HCT116 (cell line): ENCODE data around the gene SLC6A8. TPM values are rescaled to one million over a fixed set of nuclear protein-coding genes. Genes with fewer than 3 reads are reported as not detected.

Experiments used
- ATAC-seq: fragments of 200-7000 bp; cut with Tn5 transposase; 2 replicates; pipeline ENCODE4 v1.9.1; 2020; ENCODE audit warnings: mild to moderate bottlenecking, moderate library complexity
- BruUV-seq: library from RNA; stranded (reverse); fragments of 400-500 nt; replicated peaks from 2 replicates; lab custom pipeline; 2021; lab: Mats Ljungman, UMichigan
- CTCF ChIA-PET: fragments of 300-600 bp; sonication (Branson Sonifier 250); formaldehyde crosslinking; loops from one replicate; lab custom pipeline; 2021; ENCODE audit warnings: antibody characterized with exemption; lab: Charles Lee
- POLR2A ChIA-PET: fragments of 300-600, 350-600 bp; sonication (Branson Sonifier 250); formaldehyde crosslinking; loops from one replicate; lab custom pipeline; 2021; ENCODE audit warnings: antibody characterized with exemption; lab: Charles Lee
- RAD21 ChIA-PET, 2 experiments: fragments of 300-600 bp; sonication (Branson Sonifier 250); formaldehyde crosslinking; loops; one replicate each; lab custom pipeline; 2023; ENCODE audit warnings: low total read pairs in 2 of 2; ENCODE audit not compliant: uncharacterized antibody in 2 of 2, unreplicated experiment in 2 of 2, low non-redundant PET in 1 of 2; lab: Charles Lee
- DNase-seq: peaks from one replicate; pipeline ENCODE4 v3.0.0-alpha.2; 2010; ENCODE audit warnings: low read depth, low spot score
- H2AFZ ChIP-seq: fragments of 200-600 bp; shearing (Covaris generic), sonication (generic); 2 replicates; pipeline ENCODE4 v1.6.1; 2017; ENCODE audit warnings: low read depth, mixed run types, mixed read lengths, antibody characterized with exemption, low read length; ENCODE audit not compliant: poor library complexity, severe bottlenecking
- H3K27ac ChIP-seq: 2 replicates; pipeline ENCODE4 v1.5.1; 2012; ENCODE audit warnings: low read depth, low read length
- H3K27me3 ChIP-seq: fragments of 200-600 bp; sonication (generic); 2 replicates; pipeline ENCODE4 v1.6.1; 2016; ENCODE audit warnings: mixed run types, low read length, mixed read lengths; ENCODE audit not compliant: insufficient read depth
- H3K36me3 ChIP-seq, 2 experiments: fragments of 200-500 bp in 1 of 2; fragments of 200-600 bp in 1 of 2; sonication (Bioruptor generic) in 1 of 2; sonication (generic) in 1 of 2; 2 replicates each; pipeline versions ENCODE4 v1.5.1 to v1.6.1; 2014 to 2016; ENCODE audit warnings: low read length in 2 of 2, inconsistent platforms in 1 of 2, mixed read lengths in 1 of 2, mixed run types in 1 of 2; ENCODE audit not compliant: insufficient read depth in 2 of 2, control insufficient read depth in 1 of 2
- H3K4me1 ChIP-seq, 2 experiments: fragments of 200-600 bp in 1 of 2; sonication (generic) in 1 of 2; 2 replicates each; pipeline versions ENCODE4 v1.5.1 to v1.6.1; 2012 to 2017; ENCODE audit warnings: low read length in 2 of 2, inconsistent platforms in 1 of 2, mild to moderate bottlenecking in 1 of 2, mixed read lengths in 1 of 2, mixed run types in 1 of 2, moderate library complexity in 1 of 2; ENCODE audit not compliant: insufficient read depth in 2 of 2, control insufficient read depth in 1 of 2
- H3K4me2 ChIP-seq: fragments of 200-600 bp; sonication (generic); 2 replicates; pipeline ENCODE4 v1.6.1; 2017; ENCODE audit warnings: mixed run types, low read length, mixed read lengths
- H3K4me3 ChIP-seq, 2 experiments: fragments of 200-600 bp in 1 of 2; sonication (generic) in 1 of 2; replicated peaks in 1 of 2; 2 replicates each; pipeline ENCODE4 v1.5.1; 2011 to 2016; ENCODE audit warnings: low read length in 2 of 2, control low read depth in 1 of 2, low read depth in 1 of 2, mild to moderate bottlenecking in 1 of 2, mixed read lengths in 1 of 2, mixed run types in 1 of 2
- H3K79me2 ChIP-seq: fragments of 200-600 bp; sonication (generic); 2 replicates; pipeline ENCODE4 v1.6.1; 2017; ENCODE audit warnings: mild to moderate bottlenecking, mixed run types, low read length, moderate library complexity, mixed read lengths; ENCODE audit not compliant: insufficient read depth
- H3K9ac ChIP-seq: fragments of 200-600 bp; sonication (generic); 2 replicates; pipeline ENCODE4 v1.6.1; 2016; ENCODE audit warnings: low read length, mixed read lengths
- H3K9me2 ChIP-seq: fragments of 200-600 bp; sonication (generic), shearing (Covaris generic); 2 replicates; pipeline ENCODE4 v1.6.1; 2017; ENCODE audit warnings: mixed run types, mild to moderate bottlenecking, moderate library complexity; ENCODE audit not compliant: insufficient read depth
- H3K9me3 ChIP-seq, 2 experiments: fragments of 200-500 bp in 1 of 2; fragments of 200-600 bp in 1 of 2; sonication (Bioruptor generic) in 1 of 2; sonication (generic) in 1 of 2; 2 replicates each; pipeline ENCODE4 v1.6.1; 2014 to 2017; ENCODE audit warnings: low read length in 2 of 2, mixed read lengths in 2 of 2, inconsistent platforms in 1 of 2, low read depth in 1 of 2, mild to moderate bottlenecking in 1 of 2, mixed run types in 1 of 2, moderate library complexity in 1 of 2; ENCODE audit not compliant: control insufficient read depth in 1 of 2, insufficient read depth in 1 of 2
- H4K20me1 ChIP-seq: fragments of 200-600 bp; sonication (generic), shearing (Covaris generic); 2 replicates; pipeline ENCODE4 v1.6.1; 2017; ENCODE audit warnings: mixed run types, mild to moderate bottlenecking, moderate library complexity; ENCODE audit not compliant: insufficient read depth
- EGR1 ChIP-seq: IDR thresholded peaks from 2 replicates; pipeline ENCODE4 v1.6.1; 2012; ENCODE audit warnings: low read depth
- EZH2 ChIP-seq: fragments of 200-600 bp; sonication (generic); IDR thresholded peaks from 2 replicates; pipeline ENCODE4 v1.6.1; 2017; ENCODE audit warnings: antibody characterized with exemption, mixed run types
- EZH2phosphoT487 ChIP-seq: fragments of 200-600 bp; IDR thresholded peaks from 2 replicates; pipeline ENCODE4 v1.6.1; 2018; ENCODE audit warnings: antibody characterized with exemption, borderline replicate concordance
- FOSL1 ChIP-seq: IDR thresholded peaks from 2 replicates; pipeline ENCODE4 v1.6.1; 2012; ENCODE audit warnings: low read depth
- POLR2A ChIP-seq: IDR thresholded peaks from 2 replicates; pipeline ENCODE4 v1.7.0; 2011; ENCODE audit warnings: borderline replicate concordance; ENCODE audit not compliant: insufficient read depth, insufficient read length; ENCODE audit errors: extremely low read depth
- POLR2AphosphoS5 ChIP-seq: IDR thresholded peaks from 2 replicates; pipeline ENCODE4 v1.6.1; 2011; ENCODE audit warnings: mild to moderate bottlenecking, low read depth, low read length, moderate library complexity
- SIN3A ChIP-seq: IDR thresholded peaks from 2 replicates; pipeline ENCODE4 v1.6.1; 2012; ENCODE audit warnings: low read depth
- SRF ChIP-seq: IDR thresholded peaks from 2 replicates; pipeline ENCODE4 v1.6.1; 2012; ENCODE audit warnings: low read depth
- YY1 ChIP-seq: IDR thresholded peaks from 2 replicates; pipeline ENCODE4 v1.6.1; 2011; ENCODE audit warnings: low read length, low read depth, moderate library complexity, mild to moderate bottlenecking; ENCODE audit not compliant: insufficient replicate concordance; ENCODE audit errors: extremely low read depth
- intact Hi-C: fragments of 100-400 bp; cut with micrococcal nuclease; formaldehyde crosslinking; loops from 2 replicates; pipeline ENCODE4 v1.10.0; 2022
- total RNA-seq: library from RNA; stranded (reverse); gene quantifications from one replicate; pipeline ENCODE4 v1.2.1, GENCODE V29; 2021; ENCODE audit not compliant: unreplicated experiment
- TF ChIP-seq, protein P1 (sequence below), 3 experiments: fragments of 200-600 bp in 1 of 3; sonication (generic) in 1 of 3; IDR thresholded peaks in 2 of 3; conservative IDR thresholded peaks in 1 of 3; 2 replicates each; pipeline ENCODE4 v1.5.1; 2012 to 2017; ENCODE audit warnings: low read depth in 2 of 3, low read length in 2 of 3, antibody characterized with exemption in 1 of 3, borderline replicate concordance in 1 of 3, control low read depth in 1 of 3, mild to moderate bottlenecking in 1 of 3, mixed read lengths in 1 of 3, mixed run types in 1 of 3, moderate library complexity in 1 of 3; ENCODE audit not compliant: insufficient read depth in 1 of 3
- TF ChIP-seq, protein P2 (sequence below): IDR thresholded peaks from 2 replicates; pipeline ENCODE4 v1.6.1; 2012
- TF ChIP-seq, protein P3 (sequence below): IDR thresholded peaks from 2 replicates; pipeline ENCODE4 v1.6.1; 2012; ENCODE audit warnings: low read depth

The SLC6A8 gene
- total RNA-seq, 1 experiment from 2014 or later: 101 TPM

DNA sequence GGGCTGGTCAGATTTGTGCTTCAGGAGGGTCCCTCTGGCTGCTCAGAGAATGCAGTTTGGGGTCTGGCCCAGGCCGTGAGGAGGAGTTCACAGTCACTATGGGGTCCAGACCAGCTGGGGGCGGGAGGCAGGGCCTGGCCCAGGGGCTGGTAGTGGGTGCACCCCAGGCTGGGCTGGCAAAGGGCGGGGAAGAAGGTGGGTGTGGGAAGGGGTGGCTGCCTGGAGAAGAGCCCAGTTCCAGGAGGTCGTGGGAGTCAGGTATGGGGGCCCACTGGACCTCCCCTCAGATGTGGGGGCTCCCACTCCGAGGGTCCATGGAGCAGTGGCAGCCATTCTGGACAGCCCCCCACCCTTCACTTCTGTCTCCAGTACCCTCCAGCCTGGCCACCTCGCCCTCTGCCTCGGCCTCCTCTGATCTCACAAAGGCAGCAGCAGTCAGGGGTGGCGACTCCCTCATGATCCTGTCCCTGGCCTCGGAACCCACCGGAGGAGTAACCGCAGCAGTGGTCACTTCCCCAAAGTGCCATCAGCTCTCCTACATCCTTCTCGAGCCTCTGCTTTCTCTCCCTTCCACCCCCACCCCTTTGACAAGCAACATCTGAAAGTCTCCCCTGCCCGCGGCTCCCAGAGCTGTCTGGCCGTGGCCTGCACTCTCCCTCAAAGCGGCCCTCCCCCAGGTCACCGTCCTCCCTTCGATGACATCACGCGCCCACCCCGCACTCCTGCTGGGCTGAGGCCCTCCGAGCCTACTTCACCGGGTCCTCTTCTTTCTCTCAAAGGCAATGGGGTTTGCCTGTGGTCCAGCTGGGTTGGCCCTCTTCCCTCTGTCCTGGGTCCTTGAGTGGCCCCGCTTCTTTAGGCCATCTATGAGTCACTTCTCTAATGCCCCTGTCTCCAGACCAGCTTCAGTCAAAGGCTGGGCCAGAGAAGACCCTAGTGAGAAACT, 1.7 kb upstream of the SLC6A8 start:
- no peak for DNase-seq
- Histone ChIP-seq H3K4me2 (peak overlapping the region; percentile 65), H2AFZ (no peak overlapping the region)

More for the DNA sequence above, 1.7 kb upstream of the SLC6A8 start:
- no peaks in the 10 kb centered on the region for H3K27me3 ChIP-seq
- no peaks in the 10 kb centered on the region for H3K9me2 ChIP-seq
- BruUV-seq: no TSS peak
- no peaks in the 10 kb centered on the region for H4K20me1 ChIP-seq
- H3K79me2 ChIP-seq: peaks cover 17% of the 10 kb centered on the region
- no peaks in the 10 kb centered on the region for H3K9me3 ChIP-seq
- peaks cover 4 to 24% of the 10 kb centered on the region in 2 experiments; a peak in 3 of 4 replicates for H3K4me1 ChIP-seq
- ATAC-seq: no peak
- H3K36me3 ChIP-seq: no peaks in the 10 kb centered on the region
- no peak overlapping the region for H3K4me3 ChIP-seq
- ChIA-PET POLR2A (no interaction called here), CTCF (interaction anchor here (1.4 kb wide), 2 partner anchors 18 to 22 kb away, joined by 3 to 5 read pairs; no protein-coding TSS in a partner anchor), RAD21 (interaction anchor here in 1 of 2 experiments (0.7 kb wide), 1 partner anchor 793 kb away, joined by 5 read pairs; no protein-coding TSS in a partner anchor)
- H3K9ac ChIP-seq: no peak overlapping the region
- no peak overlapping the region for H3K27ac ChIP-seq
- intact Hi-C loops: no loop called here
- TF ChIP-seq FOSL1 (no peak), EZH2 (no peak), SRF (no peak), EGR1 (no peak), POLR2AphosphoS5 (no peak), POLR2A (no peak), SIN3A (no peak), EZH2phosphoT487 (no peak), YY1 (no peak)
- TF ChIP-seq, protein P1, sequence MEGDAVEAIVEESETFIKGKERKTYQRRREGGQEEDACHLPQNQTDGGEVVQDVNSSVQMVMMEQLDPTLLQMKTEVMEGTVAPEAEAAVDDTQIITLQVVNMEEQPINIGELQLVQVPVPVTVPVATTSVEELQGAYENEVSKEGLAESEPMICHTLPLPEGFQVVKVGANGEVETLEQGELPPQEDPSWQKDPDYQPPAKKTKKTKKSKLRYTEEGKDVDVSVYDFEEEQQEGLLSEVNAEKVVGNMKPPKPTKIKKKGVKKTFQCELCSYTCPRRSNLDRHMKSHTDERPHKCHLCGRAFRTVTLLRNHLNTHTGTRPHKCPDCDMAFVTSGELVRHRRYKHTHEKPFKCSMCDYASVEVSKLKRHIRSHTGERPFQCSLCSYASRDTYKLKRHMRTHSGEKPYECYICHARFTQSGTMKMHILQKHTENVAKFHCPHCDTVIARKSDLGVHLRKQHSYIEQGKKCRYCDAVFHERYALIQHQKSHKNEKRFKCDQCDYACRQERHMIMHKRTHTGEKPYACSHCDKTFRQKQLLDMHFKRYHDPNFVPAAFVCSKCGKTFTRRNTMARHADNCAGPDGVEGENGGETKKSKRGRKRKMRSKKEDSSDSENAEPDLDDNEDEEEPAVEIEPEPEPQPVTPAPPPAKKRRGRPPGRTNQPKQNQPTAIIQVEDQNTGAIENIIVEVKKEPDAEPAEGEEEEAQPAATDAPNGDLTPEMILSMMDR (IDR thresholded peaks at IDR 0.05 in 2 of 3, conservative IDR thresholded peaks at IDR 0.05 in 1 of 3; ENCODE audit: borderline replicate concordance in 1 of 3, insufficient read depth in 1 of 3, low read depth in 2 of 3, low read length in 2 of 3): no peak
- TF ChIP-seq, protein P2, sequence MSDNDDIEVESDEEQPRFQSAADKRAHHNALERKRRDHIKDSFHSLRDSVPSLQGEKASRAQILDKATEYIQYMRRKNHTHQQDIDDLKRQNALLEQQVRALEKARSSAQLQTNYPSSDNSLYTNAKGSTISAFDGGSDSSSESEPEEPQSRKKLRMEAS: no peak
- TF ChIP-seq, protein P3, sequence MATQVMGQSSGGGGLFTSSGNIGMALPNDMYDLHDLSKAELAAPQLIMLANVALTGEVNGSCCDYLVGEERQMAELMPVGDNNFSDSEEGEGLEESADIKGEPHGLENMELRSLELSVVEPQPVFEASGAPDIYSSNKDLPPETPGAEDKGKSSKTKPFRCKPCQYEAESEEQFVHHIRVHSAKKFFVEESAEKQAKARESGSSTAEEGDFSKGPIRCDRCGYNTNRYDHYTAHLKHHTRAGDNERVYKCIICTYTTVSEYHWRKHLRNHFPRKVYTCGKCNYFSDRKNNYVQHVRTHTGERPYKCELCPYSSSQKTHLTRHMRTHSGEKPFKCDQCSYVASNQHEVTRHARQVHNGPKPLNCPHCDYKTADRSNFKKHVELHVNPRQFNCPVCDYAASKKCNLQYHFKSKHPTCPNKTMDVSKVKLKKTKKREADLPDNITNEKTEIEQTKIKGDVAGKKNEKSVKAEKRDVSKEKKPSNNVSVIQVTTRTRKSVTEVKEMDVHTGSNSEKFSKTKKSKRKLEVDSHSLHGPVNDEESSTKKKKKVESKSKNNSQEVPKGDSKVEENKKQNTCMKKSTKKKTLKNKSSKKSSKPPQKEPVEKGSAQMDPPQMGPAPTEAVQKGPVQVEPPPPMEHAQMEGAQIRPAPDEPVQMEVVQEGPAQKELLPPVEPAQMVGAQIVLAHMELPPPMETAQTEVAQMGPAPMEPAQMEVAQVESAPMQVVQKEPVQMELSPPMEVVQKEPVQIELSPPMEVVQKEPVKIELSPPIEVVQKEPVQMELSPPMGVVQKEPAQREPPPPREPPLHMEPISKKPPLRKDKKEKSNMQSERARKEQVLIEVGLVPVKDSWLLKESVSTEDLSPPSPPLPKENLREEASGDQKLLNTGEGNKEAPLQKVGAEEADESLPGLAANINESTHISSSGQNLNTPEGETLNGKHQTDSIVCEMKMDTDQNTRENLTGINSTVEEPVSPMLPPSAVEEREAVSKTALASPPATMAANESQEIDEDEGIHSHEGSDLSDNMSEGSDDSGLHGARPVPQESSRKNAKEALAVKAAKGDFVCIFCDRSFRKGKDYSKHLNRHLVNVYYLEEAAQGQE: no peak
